ENCODE data around the gene STX1B. TPM values are rescaled to one million over a fixed set of nuclear protein-coding genes. Genes with fewer than 3 reads are reported as not detected.

The STX1B gene
- total RNA-seq, 1 experiment from 2014 or later = 0.13 TPM

DNA sequence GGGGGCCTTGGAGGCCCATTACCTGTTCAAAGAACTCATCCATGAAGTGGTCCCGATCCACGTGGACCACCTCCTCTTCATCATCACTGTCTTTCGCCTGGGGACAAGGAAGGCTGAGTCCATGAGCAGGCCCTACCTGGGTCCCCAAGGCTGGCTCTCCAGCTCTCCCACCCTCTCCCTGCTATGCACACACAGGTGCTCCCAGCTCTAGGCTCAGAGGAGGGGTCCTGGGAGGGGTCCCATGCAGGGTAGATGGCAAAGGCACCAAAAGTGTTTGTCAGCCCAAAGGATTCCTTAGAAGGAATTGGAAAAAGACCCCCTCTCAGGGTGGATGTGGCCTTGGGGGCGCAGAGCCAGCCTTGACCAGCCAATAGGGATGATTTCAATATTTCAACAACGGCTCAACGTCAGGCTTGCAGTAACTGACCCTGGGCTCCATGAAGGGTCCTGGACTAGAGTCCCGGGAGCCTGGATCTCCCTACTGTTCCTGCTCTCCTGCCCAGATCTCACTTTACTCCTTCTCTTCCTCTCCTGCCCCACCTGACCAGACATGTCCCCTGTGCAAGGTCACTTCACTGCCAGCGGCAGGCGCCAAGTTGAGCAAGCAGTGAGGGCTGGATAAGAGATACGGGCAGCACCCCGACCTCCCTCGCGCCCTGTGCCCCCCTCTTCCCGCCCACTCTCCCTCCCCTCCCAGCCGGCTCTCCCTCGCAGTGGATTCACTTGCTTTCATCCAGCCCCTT lies 8.8 kb downstream of the STX1B start:
- no peak for DNase-seq (ENCODE audit: low read depth, low spot score)
- in situ Hi-C loops (cut with HindIII; ENCODE audit: low pct_unique_long_range_greater_than_20kb, low sequenced_read_pairs) = no loop called here

DNA sequence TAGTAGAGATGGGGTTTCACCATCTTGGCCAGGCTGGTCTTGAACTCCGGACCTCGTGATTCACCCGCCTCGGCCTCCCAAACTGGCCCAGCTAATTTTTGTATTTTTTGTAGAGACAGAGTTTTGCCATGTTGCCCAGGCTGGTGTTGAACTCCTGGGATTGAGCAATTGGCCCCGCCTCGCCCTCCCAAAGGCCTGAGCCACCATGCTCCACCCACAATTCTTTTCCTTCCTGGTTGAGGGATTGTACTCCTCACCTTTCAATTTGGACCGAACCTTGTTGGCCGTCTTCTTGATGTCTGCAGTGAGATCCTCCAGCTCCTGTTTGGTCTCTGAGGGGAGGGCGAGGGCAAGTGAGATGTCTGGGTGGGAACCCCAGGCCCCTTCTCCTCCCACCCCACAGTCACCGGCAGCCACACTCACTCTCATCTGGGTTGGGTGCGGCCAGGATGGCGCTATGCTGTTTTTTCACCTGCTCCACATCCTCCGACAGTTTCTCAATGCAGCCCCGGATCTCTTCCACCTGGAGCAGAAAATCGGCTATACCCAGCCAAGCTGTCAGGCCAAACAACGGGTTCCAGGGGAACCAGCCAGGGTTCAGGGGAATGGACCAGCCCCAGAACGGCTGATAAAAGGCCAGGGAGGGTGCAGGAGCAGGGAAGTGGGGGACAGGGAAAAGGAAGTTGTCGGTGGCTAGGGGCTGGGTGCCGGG lies 9.6 kb downstream of the STX1B start:
- in situ Hi-C loops (cut with HindIII; ENCODE audit: low pct_unique_long_range_greater_than_20kb, low sequenced_read_pairs) = no loop called here
- no peak for DNase-seq (ENCODE audit: low read depth, low spot score)

DNA sequence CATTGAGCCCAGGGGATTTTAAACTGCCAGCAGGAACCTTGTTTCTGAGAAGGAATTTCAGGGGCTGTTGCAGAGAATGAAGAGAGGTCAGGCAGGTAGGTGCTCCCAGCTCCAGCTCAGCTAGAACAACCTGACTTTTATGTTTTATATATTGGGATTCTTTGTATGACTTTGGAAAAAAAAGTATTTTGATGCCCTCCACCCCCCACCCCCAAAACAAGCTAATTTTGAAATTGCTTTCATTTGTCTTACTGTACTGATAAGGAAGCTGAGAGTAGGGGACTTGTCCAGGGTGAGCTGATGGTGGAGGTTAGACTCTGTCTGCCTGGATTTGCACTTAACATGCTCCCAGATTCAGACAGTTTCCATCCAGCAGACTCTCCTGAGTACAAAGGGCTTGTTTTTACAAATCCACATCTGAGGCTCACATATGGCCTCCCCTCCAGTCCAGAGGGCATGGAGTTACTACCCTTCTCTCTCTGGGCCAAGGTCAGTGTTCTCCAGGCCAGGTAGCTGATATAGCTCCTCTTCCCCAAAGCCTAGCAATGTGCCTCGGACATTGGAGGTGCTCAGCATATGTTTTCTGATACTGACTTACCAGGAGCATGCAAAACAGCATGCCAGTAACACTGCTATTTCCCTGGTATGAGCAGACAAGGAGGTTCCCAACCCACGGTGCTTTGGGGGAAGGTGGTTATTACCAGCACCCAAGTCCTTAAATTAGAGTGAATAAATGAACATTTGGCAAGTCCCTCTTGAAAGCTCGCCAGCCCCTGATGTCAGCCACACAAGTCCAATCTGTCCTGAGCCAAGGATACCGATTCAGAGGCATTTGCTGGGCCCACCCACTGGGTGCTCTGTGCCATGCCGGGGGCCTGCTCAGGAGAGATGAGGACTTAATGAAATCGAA lies 11.3 kb downstream of the STX1B start:
- DNase-seq (ENCODE audit: low read depth, low spot score) = no peak
- in situ Hi-C loops (cut with HindIII; ENCODE audit: low pct_unique_long_range_greater_than_20kb, low sequenced_read_pairs) = no loop called here

DNA sequence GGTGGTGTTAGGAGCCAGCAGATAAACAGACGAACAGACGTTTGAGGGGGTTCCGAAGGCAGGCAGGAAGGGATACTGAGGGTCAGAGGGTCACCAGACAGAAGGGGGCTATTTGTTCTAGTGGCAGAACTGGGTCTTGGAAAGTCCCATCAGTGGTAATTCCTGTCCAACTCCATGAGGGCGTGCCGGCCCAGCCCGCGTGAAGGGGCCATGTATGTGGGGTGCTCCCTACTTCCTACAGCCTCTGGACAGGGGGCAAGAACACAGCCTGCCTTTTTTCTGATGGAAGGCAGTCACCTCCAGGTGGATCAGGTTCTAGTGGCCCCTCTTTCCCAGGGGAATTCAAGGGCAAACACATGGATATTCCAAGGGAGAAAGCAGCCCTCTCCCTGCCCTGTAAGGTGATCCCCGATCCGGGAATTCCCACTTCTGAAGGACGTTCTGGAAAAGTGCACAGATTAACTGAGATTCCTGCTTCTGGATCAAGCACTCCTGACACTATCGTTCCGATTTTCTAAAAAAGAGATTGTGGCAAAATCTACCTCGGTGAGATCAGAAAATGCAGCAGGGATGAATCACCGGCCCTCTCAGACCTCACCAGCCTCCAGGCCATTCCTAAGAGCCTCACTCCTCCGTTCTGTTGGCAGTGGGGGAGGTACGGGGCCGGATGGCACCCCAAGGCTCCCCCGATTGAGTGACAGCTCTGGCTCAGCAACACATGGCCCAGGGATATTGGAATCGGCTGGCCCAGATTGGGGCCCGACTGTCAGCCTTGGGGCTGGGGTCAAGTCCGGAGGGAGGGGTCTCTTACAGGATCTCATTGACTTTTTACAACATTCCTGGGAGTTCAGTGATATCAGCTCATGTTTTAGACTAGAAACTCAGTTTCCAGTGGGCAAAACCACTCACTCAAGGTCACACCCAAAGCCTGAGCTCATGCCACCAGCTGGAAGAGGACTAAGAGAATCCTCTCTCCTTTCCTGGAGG lies 12.4 kb downstream of the STX1B start:
- in situ Hi-C loops (cut with HindIII; ENCODE audit: low pct_unique_long_range_greater_than_20kb, low sequenced_read_pairs) = no loop called here

DNA sequence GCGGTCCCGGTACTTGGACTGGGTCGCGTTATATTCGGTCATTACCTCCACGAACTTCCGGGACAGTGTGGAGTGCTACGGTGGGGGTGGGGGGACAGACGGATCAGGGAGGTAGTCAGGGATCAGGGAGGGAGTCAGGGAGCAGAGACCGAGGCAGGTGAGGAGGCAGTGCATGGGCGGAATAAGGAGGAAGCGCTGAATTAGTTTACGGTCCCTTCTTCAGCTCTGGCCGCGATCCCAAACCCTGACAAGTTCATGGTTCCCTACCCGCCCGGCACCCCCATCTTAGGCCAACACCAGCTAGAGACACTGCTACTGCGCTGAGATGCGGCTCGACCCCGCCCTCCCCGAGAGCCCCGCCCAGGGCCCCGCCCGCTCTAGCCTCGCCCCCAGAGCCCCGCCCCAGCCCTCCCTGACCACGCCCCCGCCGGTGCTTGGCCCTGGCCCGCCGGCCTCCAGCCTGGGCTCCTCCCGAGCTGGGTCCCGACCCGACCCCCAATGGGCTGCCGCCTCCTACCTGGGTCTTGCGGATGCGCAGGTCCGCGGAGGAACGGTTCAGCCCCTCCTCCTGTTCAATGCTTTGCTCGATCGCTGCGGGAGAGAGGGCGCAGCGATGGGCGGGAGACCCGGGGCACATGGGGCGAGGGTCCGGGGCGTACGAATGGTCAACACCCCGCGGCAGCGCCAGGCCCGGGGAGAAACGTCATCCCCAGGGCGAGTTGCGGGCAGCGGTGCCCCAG lies 13.3 kb downstream of the STX1B start:
- peak; percentile 56 for DNase-seq (ENCODE audit: low read depth, low spot score)
- in situ Hi-C loops (cut with HindIII; ENCODE audit: low pct_unique_long_range_greater_than_20kb, low sequenced_read_pairs) = no loop called here

More for the DNA sequence above, 12.4 kb downstream of the STX1B start:
- peak; percentile 15 for DNase-seq (ENCODE audit: low read depth, low spot score)

DNA sequence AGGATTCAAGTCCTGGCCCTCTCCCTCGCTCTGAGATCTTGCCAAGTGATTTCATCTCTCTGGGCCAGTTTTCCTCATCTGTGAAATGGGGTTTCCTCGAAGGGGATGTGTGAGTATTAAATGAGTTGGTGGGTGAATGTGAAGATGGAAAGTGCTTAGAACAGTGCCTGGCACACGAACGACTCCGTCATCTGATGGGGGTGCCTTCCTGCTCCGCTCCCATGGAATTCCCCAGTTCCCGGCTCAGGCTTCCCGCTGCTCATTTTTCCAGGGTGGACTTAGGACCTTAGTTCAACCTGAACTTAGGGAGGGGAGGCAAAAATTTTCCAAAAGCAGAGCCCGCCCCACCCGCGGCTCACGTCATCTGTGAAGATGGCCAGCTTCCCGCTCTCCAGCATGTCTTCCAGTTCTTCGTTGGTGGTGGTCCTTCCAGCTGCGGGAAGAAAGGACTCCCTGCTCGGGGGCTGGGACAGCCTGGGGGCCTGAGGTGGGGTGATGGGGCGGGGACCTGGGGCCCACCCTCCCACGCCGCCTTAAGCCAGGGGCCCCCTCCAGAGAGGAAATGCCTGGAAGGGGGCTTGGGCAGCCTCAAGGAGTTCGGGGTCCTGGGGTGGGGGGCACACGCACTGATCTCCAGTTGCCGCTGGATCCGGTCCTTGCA lies 14.0 kb downstream of the STX1B start:
- no peak for DNase-seq (ENCODE audit: low read depth, low spot score)
- in situ Hi-C loops (cut with HindIII; ENCODE audit: low pct_unique_long_range_greater_than_20kb, low sequenced_read_pairs) = no loop called here

DNA sequence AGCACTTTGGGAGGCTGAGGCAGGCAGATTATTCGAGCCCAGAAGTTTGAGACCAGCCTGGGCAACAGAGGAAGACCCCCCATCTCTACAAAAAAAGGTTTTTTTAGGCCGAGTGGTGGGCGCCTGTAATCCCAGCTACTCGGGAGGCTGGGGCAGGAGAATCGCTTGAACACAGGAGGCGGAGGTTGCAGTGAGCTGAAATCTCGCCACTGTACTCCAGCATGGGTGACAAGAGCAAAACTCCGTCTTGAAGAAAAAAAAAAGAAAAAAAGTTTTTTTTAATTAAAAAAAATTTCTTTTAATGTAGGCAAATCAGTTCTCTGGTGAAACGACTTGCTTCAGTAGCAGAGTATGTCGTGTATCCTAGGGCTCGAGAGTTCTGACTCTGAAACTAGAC lies 14.5 kb downstream of the STX1B start:
- no peak for DNase-seq (ENCODE audit: low read depth, low spot score)
- in situ Hi-C loops (cut with HindIII; ENCODE audit: low pct_unique_long_range_greater_than_20kb, low sequenced_read_pairs) = no loop called here

DNA sequence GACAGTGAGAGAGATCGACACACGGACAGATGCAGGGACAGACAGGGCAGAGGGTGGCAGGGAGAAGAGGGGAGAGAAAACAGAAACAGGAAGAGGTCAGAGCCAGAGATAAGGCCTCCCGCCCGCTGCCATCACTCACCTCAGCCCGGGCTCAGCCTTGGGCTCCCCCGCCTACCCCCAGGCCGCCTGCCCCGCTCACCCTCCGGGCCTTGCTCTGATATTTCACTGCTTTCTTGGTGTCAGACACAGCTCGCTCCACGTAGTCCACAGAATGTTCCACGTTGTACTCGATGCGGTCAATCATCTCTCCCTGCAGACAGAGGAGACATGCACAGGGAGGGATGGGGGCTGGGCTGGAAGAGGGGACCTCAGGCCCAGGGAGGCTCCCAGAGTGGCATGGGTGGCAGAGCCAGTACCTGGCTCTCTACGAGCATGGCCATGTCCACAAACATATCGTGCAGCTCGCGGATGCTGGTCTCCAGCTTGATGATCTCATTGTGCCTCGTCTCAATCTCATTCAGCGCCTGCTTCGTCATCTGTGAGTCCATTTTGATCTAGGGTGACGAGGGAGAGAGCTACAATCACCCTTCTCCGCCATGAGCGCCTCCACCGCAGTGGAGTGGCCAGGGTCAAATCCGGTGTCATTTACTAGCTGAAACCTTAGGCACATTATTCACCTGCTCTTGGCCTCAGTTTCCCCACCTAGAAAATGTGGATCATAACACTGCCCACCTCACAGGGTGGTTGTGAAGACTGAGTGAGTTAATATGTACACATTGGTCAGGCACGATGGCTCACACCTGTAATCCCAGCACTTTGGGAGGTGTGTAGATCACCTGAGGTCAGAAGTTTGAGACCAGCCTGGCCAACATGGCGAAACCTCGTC lies 17.3 kb downstream of the STX1B start:
- in situ Hi-C loops (cut with HindIII; ENCODE audit: low pct_unique_long_range_greater_than_20kb, low sequenced_read_pairs) = no loop called here
- DNase-seq (ENCODE audit: low read depth, low spot score) = no peak

DNA sequence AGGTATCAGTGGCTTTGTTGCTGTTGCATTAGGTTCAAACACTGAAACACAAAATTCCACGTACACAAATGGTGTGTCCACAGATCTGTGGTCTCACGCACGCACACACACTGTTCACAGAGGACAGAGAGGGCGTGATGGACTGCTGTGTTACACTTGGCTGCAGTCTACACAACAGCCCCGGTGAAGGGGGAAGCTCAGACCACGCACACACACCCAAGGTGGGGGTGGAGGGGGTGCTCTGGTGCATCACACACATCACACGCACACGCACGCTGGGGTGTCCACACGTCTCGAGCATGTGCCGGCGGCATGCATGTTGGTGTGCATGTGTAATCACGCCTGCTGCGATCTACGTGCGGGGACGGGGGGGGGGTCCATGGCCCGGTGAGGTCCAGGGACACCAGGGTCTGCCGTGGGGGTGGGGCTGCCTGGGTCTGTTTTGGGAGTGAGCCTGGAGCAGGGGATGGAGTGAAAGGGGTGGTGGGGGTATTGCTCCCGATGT lies 18.1 kb downstream of the STX1B start:
- in situ Hi-C loops (cut with HindIII; ENCODE audit: low pct_unique_long_range_greater_than_20kb, low sequenced_read_pairs) = no loop called here
- DNase-seq (ENCODE audit: low read depth, low spot score) = no peak

DNA sequence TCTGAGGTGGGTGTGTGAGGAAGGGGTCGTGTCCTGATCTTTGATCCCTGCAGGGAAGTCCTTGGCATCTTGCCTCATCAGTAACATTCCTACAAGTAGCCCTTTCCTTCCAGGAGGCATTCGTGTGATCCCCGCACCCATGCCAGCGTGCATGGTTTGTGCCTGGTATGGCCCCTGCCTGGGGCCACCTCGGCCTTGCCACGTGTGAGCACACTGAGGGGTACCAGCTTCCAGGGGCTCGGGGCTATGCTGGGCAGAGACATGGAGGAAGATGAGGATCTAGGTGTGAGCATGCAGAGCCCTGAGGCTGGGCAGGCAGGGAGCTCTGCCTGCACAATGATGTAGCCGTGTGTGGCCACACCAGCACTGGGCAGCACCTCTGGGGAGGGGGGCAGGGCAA lies 19.4 kb downstream of the STX1B start:
- in situ Hi-C loops (cut with HindIII; ENCODE audit: low pct_unique_long_range_greater_than_20kb, low sequenced_read_pairs) = no loop called here
- DNase-seq (ENCODE audit: low read depth, low spot score) = no peak

DNA sequence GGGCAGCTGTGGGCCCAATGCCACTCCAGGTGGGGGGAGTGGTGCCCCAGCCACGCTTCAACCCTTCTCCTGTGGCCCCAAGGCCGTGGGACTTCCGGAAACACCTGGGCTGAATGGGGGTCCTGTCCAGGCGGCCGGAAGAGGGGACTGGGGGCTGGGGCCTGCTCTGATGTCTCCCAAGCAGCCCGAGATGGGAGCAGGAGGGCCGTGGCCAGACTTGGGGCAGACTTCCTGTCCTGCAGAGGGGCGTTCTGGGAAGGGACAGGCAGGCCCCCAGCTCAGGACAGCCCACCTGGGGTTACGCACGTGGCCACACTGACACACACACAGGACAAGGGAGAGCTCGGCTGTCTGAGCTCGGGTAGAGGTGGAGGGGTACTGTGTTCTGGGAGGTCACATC lies 20.3 kb downstream of the STX1B start:
- DNase-seq (ENCODE audit: low read depth, low spot score) = no peak
- in situ Hi-C loops (cut with HindIII; ENCODE audit: low pct_unique_long_range_greater_than_20kb, low sequenced_read_pairs) = no loop called here

DNA sequence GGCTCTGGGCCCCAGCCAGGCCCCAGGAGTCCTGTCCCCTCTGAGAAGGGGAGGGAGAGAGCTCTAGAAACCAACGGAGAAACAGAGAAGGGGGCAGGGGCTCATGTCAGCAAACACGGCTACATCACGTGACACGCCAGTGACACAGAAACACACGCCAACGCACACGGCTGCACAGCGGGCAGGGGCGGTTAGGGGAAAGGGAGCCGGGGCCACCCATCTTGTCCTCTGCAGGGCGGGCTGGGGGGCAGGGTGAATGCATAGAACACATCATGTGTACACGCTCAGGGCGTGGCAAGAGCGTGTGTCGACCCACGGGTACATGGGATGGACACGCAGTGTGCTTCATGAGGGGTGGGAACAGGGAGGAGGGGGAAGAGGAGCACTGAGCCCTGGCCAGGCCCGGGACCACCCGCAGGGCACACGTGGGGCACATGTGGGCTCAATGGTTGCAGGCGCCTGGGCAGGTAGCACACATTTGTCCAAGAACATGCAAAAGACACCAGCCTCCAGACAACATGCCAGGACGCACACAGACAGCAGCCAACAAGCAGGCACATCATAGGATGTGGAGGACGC lies 20.9 kb downstream of the STX1B start:
- no peak for DNase-seq (ENCODE audit: low read depth, low spot score)
- in situ Hi-C loops (cut with HindIII; ENCODE audit: low pct_unique_long_range_greater_than_20kb, low sequenced_read_pairs) = no loop called here

DNA sequence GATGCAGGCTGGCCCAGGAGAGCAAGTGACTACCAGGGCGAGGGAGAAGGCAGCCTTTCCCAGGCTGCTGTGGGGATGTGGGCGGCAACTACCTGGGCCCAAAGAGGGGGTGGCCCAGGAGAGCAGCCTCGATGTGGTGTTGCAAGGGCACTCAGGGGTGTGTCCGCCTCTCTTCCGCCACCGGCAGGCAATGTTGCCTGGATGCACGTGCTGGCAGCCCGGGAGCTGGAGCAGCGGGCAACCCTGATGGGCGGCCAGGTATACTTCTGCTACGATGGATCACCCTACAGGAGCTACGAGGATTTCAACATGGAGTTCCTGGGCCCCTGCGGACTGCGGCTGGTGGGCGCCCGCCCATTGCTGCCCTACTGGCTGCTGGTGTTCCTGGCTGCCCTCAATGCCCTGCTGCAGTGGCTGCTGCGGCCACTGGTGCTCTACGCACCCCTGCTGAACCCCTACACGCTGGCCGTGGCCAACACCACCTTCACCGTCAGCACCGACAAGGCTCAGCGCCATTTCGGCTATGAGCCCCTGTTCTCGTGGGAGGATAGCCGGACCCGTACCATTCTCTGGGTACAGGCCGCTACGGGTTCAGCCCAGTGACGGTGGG lies 22.8 kb downstream of the STX1B start:
- in situ Hi-C loops (cut with HindIII; ENCODE audit: low pct_unique_long_range_greater_than_20kb, low sequenced_read_pairs) = no loop called here
- no peak for DNase-seq (ENCODE audit: low read depth, low spot score)

DNA sequence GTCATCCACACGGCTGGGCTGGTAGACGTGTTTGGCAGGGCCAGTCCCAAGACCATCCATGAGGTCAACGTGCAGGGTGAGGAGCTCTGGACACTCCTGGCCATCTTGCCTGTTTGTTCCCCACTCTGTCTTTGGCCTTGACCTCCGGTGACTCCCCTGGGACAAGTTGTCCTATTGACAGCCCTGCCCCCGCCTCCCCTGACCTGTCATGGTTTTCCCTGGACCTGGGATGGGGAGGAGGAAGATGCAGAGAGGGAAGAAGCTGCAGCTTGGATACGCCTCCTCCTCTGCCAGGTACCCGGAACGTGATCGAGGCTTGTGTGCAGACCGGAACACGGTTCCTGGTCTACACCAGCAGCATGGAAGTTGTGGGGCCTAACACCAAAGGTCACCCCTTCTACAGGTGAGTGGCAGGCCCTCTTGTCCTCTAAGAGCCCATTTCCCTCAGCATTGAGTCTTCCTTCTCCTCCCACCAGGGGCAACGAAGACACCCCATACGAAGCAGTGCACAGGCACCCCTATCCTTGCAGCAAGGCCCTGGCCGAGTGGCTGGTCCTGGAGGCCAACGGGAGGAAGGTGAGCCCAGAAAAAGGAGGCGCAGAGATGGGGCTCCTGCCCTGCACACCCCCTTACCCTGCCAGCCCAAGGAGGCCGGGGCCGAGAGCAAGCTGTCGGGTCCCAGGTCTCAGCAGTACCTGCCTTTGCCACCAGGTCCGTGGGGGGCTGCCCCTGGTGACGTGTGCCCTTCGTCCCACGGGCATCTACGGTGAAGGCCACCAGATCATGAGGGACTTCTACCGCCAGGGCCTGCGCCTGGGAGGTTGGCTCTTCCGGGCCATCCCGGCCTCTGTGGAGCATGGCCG lies 24.1 kb downstream of the STX1B start:
- in situ Hi-C loops (cut with HindIII; ENCODE audit: low pct_unique_long_range_greater_than_20kb, low sequenced_read_pairs) = no loop called here

More for the DNA sequence above, 24.1 kb downstream of the STX1B start:
- DNase-seq (ENCODE audit: low read depth, low spot score) = no peak

All from SK-MEL-5 (cell line).